HEK293 (cell line): Measurements from ENCODE around the gene EEF1AKMT3.

Experiments used
- CTCF ChIA-PET: fragments of 350-600 bp; formaldehyde crosslinking; extraction: SDS; loops from one replicate; lab custom pipeline; 2021; ENCODE audit warnings: antibody characterized with exemption; lab: Yijun Ruan, JAX
- POLR2A ChIA-PET: fragments of 300-600 bp; formaldehyde crosslinking; extraction: SDS; loops from one replicate; lab custom pipeline; 2020; ENCODE audit warnings: antibody characterized with exemption, inconsistent platforms; lab: Yijun Ruan, JAX
- H3K27ac ChIP-seq: fragments of 200-500 bp; sonication (Bioruptor generic); 2 replicates; pipeline ENCODE4 v1.5.1; 2014; ENCODE audit warnings: low read depth, low read length, control low read depth, inconsistent platforms; ENCODE audit errors: extremely low read depth
- H3K36me3 ChIP-seq, 2 experiments: fragments of 200-500 bp in 1 of 2; sonication (Bioruptor generic) in 1 of 2; 1 replicate in 1 of 2; 2 replicates in 1 of 2; pipeline ENCODE4 v1.5.1; 2014 to 2017; ENCODE audit warnings: inconsistent platforms in 2 of 2, low read length in 2 of 2; ENCODE audit not compliant: control insufficient read depth in 2 of 2, insufficient read depth in 1 of 2
- H3K4me1 ChIP-seq: fragments of 200-500 bp; sonication (Bioruptor generic); 2 replicates; pipeline ENCODE4 v1.5.1; 2014; ENCODE audit warnings: mild to moderate bottlenecking, low read length, inconsistent platforms; ENCODE audit not compliant: control insufficient read depth, insufficient read depth
- H3K4me3 ChIP-seq: 2 replicates; pipeline ENCODE4 v1.5.1; 2011; ENCODE audit warnings: low read depth, mild to moderate bottlenecking, control low read depth, low read length, moderate library complexity
- H3K9me3 ChIP-seq: fragments of 200-500 bp; sonication (Bioruptor generic); 2 replicates; pipeline ENCODE4 v1.5.1; 2014; ENCODE audit warnings: low read depth, low read length, inconsistent platforms; ENCODE audit not compliant: control insufficient read depth, insufficient read depth
- ATF2 ChIP-seq: fragments of 450-650 bp; formaldehyde crosslinking; IDR thresholded peaks from 2 replicates; pipeline ENCODE4 v1.5.1; 2016; ENCODE audit warnings: missing biosample characterization, missing genetic modification characterization, low read depth
- GLI4 ChIP-seq: fragments of 450-650 bp; formaldehyde crosslinking; IDR thresholded peaks from 2 replicates; pipeline ENCODE4 v1.5.1; 2016; ENCODE audit warnings: missing biosample characterization, missing genetic modification characterization
- INSM2 ChIP-seq: fragments of 450-650 bp; formaldehyde crosslinking; IDR thresholded peaks from 2 replicates; pipeline ENCODE4 v1.5.1; 2016; ENCODE audit warnings: missing biosample characterization, missing genetic modification characterization
- KLF1 ChIP-seq: fragments of 450-650 bp; formaldehyde crosslinking; IDR thresholded peaks from 2 replicates; pipeline ENCODE4 v1.5.1; 2016; ENCODE audit warnings: missing biosample characterization, missing genetic modification characterization
- MEIS1 ChIP-seq: sonication (generic); formaldehyde crosslinking; IDR thresholded peaks from 2 replicates; pipeline ENCODE4 v1.8.1; 2022; ENCODE audit warnings: missing genetic modification reagents, mild to moderate bottlenecking, borderline replicate concordance
- OSR2 ChIP-seq: fragments of 450-650 bp; formaldehyde crosslinking; IDR thresholded peaks from 2 replicates; pipeline ENCODE4 v1.5.1; 2016; ENCODE audit warnings: missing biosample characterization, missing genetic modification characterization
- PRDM2 ChIP-seq: fragments of 450-650 bp; formaldehyde crosslinking; IDR thresholded peaks from 2 replicates; pipeline ENCODE4 v1.5.1; 2016; ENCODE audit warnings: missing biosample characterization, missing genetic modification characterization, borderline replicate concordance
- SCRT1 ChIP-seq: fragments of 450-650 bp; formaldehyde crosslinking; IDR thresholded peaks from 2 replicates; pipeline ENCODE4 v1.5.1; 2016; ENCODE audit warnings: missing biosample characterization, missing genetic modification characterization, borderline replicate concordance
- SETDB1 ChIP-seq: IDR thresholded peaks from one replicate; pipeline ENCODE4 v1.6.1; 2017; ENCODE audit warnings: mild to moderate bottlenecking, low read length, moderate library complexity, mixed read lengths; ENCODE audit not compliant: insufficient read length
- TSHZ1 ChIP-seq: fragments of 450-650 bp; formaldehyde crosslinking; IDR thresholded peaks from 2 replicates; pipeline ENCODE4 v1.5.1; 2016; ENCODE audit warnings: missing biosample characterization, missing genetic modification characterization, borderline replicate concordance
- ZBTB49 ChIP-seq: fragments of 450-650 bp; formaldehyde crosslinking; IDR thresholded peaks from 2 replicates; pipeline ENCODE4 v1.5.1; 2016; ENCODE audit warnings: missing biosample characterization, missing genetic modification characterization, low read depth
- ZNF248 ChIP-seq: fragments of 450-650 bp; formaldehyde crosslinking; IDR thresholded peaks from 2 replicates; pipeline ENCODE4 v1.5.1; 2017; ENCODE audit warnings: missing biosample characterization, missing genetic modification characterization
- ZNF335 ChIP-seq: fragments of 450-650 bp; formaldehyde crosslinking; conservative IDR thresholded peaks from 2 replicates; pipeline ENCODE4 v1.5.1; 2016; ENCODE audit warnings: missing biosample characterization, missing genetic modification characterization
- ZNF37A ChIP-seq: fragments of 450-650 bp; IDR thresholded peaks from 2 replicates; pipeline ENCODE4 v1.5.1; 2018; ENCODE audit warnings: missing biosample characterization, missing genetic modification characterization
- ZNF529 ChIP-seq: fragments of 450-650 bp; formaldehyde crosslinking; IDR thresholded peaks from 2 replicates; pipeline ENCODE4 v1.5.1; 2017; ENCODE audit warnings: missing genetic modification characterization, missing biosample characterization; ENCODE audit not compliant: insufficient replicate concordance
- ZNF600 ChIP-seq: fragments of 450-650 bp; formaldehyde crosslinking; IDR thresholded peaks from 2 replicates; pipeline ENCODE4 v1.5.1; 2016; ENCODE audit warnings: missing biosample characterization, missing genetic modification characterization
- ZNF610 ChIP-seq: fragments of 450-650 bp; formaldehyde crosslinking; IDR thresholded peaks from 2 replicates; pipeline ENCODE4 v1.5.1; 2016; ENCODE audit warnings: missing biosample characterization, missing genetic modification characterization, borderline replicate concordance
- ZNF621 ChIP-seq: fragments of 450-650 bp; formaldehyde crosslinking; IDR thresholded peaks from 2 replicates; pipeline ENCODE4 v1.5.1; 2017; ENCODE audit warnings: missing biosample characterization, missing genetic modification characterization
- ZNF792 ChIP-seq: fragments of 450-650 bp; formaldehyde crosslinking; IDR thresholded peaks from 2 replicates; pipeline ENCODE4 v1.5.1; 2016; ENCODE audit warnings: missing biosample characterization, missing genetic modification characterization
- ZNF837 ChIP-seq: fragments of 450-650 bp; formaldehyde crosslinking; IDR thresholded peaks from 2 replicates; pipeline ENCODE4 v1.5.1; 2016; ENCODE audit warnings: missing biosample characterization, missing genetic modification characterization

The EEF1AKMT3 gene

GRCh38 chr12:57772429-57773322, at the start of gene EEF1AKMT3:
Gene EEF1AKMT3 (plus strand): TSS chr12:57772614. CDS start chr12:57772725, 111 bp downstream.
- CTCF ChIA-PET: interaction anchor here (0.7 to 1.4 kb wide), 4 partner anchors 10 to 37 kb away, joined by 3 to 6 read pairs (median 6); partner anchors contain the start of gene TSFM
- Histone ChIP-seq H3K27ac (peak within 1 kb of the TSS; percentile 94), H3K4me1 (peaks cover 6% of the 10 kb centered on the region; the same call in 1 of the 2 replicates), H3K36me3 (peaks cover 5 to 47% of the 10 kb centered on the region in 2 experiments; a peak in 2 of 3 replicates), H3K4me3 (peak within 1 kb of the TSS; percentile 93), H3K9me3 (no peaks in the 10 kb centered on the region)
- POLR2A ChIA-PET: interaction anchor here (0.6 to 1.8 kb wide), 17 partner anchors 9 to 169 kb away, joined by 3 to 14 read pairs (median 4); partner anchors contain the start of genes ATP23, CDK4, CTDSP2 and MARCHF9
- TF ChIP-seq MEIS1 (CRISPR knock-in tag) (no peak), ZBTB49 (tag by site-specific recombination) (no peak), OSR2 (tag by site-specific recombination) (no peak), TSHZ1 (tag by site-specific recombination) (no peak), ZNF529 (tag by site-specific recombination) (no peak), ZNF37A (tag by site-specific recombination) (no peak), SCRT1 (tag by site-specific recombination) (no peak), ATF2 (no peak), ZNF610 (tag by site-specific recombination) (no peak), GLI4 (tag by site-specific recombination) (0 out of 2 replicates have a peak, but pooled peaks have one; percentile 12), ZNF621 (tag by site-specific recombination) (no peak), ZNF792 (tag by site-specific recombination) (no peak; the same call in 1 of the 2 replicates), SETDB1 (no peak), INSM2 (no peak), ZNF837 (tag by site-specific recombination) (no peak), ZNF248 (no peak), ZNF335 (peak; percentile 97), ZNF600 (tag by site-specific recombination) (peak; percentile 47; the same call in 1 of the 2 replicates), KLF1 (tag by site-specific recombination) (no peak; the same call in 1 of the 2 replicates), PRDM2 (no peak)
